COR-L47 (cell line): ENCODE results near the gene SHC4.

Experiments
- DNase-seq: peaks from one replicate; lab custom pipeline; 2025; lab: John Stamatoyannopoulos, UW

The SHC4 gene

DNA sequence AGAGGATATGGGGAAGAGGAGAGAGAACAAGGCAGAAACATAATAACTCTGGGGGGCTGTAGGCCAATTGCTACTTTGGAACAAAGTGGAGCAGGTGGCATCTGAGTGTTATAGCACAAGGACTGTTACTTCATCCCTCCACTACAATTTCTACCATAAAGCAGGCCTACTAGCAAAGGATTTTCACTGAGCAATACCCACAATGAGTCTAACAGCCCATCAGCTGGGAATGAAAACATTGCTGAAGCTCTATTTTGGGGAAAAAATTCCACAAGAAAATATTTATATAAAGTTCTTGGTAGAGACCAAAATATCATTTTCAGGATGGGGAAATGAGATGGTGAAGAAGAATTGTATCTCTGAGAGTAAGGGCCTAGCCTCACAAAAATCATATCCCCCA is 3.6 kb upstream of the SHC4 start:
- no peak for DNase-seq

- no peak for DNase-seq
Observed at GRCh38 chr15:48966595-48967301, 3.0 kb upstream of the SHC4 start.

DNA sequence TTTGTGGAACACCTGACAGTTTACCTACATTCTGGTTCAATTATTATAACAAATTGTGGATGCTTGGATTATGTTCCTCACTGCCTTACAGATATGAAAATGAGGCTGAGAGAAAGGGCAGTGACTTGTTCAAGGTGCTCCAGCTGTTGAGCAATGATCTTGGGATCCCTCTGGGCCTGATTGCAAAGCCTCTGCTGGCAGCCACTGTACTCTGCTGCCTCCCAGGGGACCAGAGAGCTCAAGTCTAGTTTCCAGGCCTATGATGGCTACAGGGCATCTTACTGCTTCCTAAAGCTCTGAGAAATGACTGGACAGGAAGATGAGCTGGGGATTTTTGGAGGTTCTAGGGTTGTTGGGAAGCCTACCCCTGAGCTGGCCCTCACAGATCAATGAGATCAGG is 2.3 kb upstream of the SHC4 start:
- peak; percentile 5 for DNase-seq

- DNase-seq: no peak
Observed at GRCh38 chr15:48964898-48965297, 1.2 kb upstream of the SHC4 start.

GRCh38 chr15:48962662-48963523 is 826 bp downstream of the SHC4 start:
- peak; percentile 7 for DNase-seq

DNA sequence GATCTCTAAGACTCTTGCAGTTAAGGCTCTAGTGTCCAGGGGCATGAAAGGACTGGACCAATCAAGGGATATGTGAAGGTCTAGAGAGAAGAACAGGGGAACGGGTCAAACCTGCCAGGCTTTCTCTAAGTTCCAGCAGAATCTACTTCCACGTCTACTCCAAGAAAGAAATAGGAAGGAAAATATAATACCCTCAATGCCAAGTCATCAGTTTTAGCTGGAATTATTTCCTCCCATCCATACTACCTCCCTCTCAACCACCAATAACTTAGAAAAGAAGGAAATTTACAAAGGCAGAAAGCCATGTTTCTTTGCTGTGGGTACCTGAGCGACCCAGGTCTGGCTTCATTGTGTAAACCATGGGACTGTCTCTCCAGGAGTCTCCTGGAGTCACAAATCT is 7.8 kb downstream of the SHC4 start:
- DNase-seq: no peak

DNA sequence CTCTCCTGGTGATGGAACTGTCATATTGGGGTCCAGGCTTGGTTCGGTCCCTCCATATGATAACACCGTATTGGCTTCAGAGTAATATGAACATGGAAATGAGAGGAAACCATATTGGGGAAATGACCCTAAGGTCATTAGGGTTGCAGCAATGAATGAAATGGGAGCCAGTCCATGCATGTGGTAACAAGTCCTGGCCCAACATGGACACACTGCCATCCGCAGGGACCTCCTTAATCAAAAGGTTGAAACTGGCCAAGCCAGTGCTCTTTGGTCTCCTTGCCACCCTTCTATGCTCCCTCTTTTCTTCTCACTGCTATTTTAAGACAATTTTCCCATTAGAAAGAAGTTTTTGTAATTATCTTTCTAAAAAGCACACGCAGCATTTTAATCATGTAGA is 8.3 kb downstream of the SHC4 start:
- no peak for DNase-seq

DNA sequence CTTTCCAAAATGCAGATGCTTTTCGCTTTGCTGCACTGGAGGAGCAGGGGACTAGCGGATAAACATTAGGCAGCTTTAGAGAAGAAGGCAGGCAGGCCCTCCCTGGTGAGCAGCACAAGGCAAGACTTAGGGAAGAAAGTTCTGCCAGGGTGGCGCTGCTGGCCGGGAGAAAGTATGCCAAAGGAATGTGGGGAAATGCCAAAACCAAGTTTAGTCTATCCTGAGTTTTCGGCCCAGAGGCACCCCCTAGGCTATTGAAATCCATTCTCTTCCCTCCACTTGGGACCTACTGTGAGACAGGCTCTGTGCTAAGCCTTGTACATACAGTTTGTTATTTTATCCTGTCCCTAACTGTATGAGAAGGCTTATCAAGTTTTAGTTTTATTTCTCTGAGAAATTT is 9.2 kb downstream of the SHC4 start:
- DNase-seq: no peak

GRCh38 chr15:48946840-48947187 is 16.9 kb downstream of the SHC4 start:
- DNase-seq: no peak

GRCh38 chr15:48946074-48946839 is 17.5 kb downstream of the SHC4 start:
- DNase-seq: no peak

DNA sequence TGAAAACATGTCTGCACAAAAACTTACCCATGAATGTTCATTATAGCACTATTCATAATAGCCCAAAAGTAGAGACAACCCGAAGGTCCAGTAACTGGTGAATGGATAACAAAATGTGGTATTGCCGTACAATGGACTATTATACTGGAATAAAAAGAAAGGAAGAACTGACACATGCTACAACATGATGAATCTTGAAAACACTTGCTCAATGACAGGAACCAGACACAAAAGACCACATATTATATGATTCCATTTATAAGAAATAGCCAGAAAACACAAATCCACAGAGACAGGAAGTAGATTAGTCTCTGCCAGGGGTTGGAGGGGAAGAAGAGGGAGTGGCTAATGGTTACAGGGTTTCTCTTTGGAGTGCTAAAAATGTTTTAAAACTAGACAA is 18.3 kb downstream of the SHC4 start:
- DNase-seq: no peak

- no peak for DNase-seq
Observed at GRCh38 chr15:48941904-48942303, 21.8 kb downstream of the SHC4 start.

DNA sequence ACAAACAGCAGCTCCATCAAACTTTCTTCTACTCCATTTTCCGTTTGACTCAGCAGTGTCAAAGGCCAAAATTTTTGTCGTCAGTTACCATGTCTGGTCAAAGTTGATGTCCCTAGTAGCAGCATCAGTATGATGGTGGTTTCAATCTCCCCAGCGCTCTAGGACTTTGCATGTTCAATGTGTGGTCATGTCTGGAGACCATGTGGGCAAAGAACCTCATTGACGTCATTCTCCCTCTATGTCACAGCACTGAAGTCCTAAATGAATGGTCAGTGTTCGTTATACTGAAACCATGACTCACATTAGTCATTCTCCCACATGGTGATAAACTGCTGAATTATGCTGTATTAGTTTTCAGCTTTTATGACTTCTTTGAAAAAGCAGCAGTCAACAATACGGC is 23.2 kb downstream of the SHC4 start:
- DNase-seq: no peak

DNA sequence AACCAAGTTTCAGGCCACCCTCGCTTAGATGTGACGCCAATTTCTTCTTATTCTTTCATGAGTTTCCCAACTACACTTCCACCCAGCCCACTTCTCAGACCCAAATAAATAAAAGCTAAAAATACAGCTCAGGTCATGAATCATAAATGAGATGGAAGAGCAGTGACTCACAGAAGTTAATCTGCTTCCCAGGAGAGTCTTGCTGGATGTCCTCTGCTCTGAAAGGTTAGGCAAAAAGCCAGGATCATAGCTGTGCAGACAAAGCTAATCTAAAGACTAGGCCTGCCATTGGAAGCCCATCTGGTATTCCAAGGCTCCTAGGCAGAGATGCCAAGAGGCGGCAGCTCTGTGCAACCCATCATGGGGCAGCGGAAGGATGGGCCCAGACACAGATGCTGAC is 24.1 kb downstream of the SHC4 start:
- no peak for DNase-seq

GRCh38 chr15:48937886-48938285 is 25.8 kb downstream of the SHC4 start:
- DNase-seq: no peak

DNA sequence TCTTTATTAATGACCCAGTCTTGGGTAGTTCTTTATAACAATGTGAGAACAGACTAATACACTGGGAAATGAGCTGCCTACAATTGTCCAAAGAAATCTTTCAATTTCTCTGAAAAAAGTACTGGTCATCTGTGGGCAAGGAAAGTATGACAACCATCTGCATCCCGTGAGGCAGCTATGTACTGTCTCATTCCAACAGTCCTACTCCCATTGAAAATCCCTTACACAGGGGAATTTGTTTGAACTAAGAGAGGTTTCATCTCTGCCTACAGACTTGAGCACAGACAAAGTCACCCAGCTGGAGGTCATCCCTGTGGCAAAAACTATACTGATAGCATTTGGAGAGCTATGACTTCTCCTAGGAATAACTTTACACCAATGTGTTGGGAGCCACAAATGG is 27.1 kb downstream of the SHC4 start:
- DNase-seq: no peak

DNA sequence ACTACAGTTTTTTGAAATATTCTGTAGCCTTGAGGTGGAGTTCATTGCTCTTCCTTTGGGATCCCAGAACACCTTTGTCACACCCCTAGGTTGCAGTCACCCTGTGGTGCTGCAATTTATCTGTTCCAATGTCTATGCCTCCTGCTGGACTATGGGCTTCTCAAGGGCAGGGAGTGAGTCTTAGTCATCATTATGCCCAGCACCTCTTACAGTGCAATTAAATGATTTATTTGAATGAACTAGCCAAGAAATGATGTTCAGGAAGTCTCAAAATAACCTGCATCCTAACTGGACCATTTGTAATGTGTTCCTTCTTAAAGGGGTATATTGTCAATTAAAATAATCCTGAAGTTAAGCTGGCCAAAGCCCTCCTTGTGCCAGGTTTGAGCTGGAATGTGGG is 28.5 kb downstream of the SHC4 start:
- no peak for DNase-seq

DNA sequence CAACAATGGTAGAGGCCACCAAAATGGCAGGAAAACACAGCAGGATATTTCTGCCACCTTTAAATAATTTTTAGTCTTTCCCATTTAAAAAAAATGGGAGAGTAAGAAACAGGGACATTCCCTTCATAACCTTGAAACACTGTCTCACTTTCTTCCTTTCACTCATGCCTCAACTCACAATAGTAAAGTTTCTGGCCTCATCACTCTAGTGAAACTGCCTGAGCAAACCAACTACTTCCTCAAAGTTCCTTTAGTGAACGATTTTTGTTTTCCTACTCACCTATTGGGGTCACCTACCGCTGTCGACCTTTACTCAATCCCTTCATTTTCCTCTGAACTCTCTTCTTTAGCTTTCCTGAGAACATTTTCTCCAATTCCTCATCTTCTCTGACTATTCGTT is 33.0 kb downstream of the SHC4 start:
- DNase-seq: no peak

DNA sequence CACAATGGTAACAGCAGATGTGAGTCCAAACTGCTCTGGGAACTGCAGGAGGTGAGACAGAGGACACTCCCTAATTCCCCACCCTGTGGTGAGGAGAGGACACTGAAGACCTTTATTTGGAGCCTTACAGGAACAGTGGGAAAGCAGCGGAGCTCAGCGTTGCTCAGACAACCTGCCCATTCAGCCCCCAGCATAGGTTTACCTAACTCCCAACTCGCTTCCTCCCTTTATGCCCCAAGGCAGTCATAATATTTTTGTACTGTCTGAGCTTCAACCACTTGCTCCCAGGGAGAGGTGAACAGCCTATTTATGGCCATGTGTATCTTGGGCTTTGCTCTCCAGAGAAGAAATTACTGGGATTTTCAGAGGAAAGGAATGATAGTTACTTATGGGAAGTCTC is 34.1 kb downstream of the SHC4 start:
- DNase-seq: peak; percentile 45

- DNase-seq: no peak
Observed at GRCh38 chr15:48928877-48929538, 34.7 kb downstream of the SHC4 start.

GRCh38 chr15:48925714-48926223 is 38.0 kb downstream of the SHC4 start:
- DNase-seq: no peak
